ENCODE data around the gene C6orf132.

DNA sequence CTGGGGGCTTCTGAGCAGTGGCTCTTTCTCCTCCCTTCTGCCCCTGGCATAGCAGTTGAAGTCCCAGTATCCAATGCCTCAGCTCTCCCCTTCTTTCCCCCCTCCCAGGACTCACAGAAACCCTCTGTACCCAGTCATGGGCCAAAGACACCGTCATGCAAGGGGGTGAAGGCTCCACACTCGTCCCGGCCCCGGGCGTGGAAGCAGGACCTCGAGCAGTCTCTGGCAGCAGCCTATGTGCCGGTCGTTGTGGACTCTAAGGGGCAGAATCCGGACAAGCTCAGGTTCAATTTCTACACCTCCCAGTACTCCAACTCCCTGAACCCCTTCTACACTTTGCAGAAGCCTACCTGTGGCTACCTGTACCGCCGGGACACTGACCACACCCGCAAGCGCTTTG is 20.4 kb upstream of the C6orf132 start:
- TF ChIP-seq, protein P1, sequence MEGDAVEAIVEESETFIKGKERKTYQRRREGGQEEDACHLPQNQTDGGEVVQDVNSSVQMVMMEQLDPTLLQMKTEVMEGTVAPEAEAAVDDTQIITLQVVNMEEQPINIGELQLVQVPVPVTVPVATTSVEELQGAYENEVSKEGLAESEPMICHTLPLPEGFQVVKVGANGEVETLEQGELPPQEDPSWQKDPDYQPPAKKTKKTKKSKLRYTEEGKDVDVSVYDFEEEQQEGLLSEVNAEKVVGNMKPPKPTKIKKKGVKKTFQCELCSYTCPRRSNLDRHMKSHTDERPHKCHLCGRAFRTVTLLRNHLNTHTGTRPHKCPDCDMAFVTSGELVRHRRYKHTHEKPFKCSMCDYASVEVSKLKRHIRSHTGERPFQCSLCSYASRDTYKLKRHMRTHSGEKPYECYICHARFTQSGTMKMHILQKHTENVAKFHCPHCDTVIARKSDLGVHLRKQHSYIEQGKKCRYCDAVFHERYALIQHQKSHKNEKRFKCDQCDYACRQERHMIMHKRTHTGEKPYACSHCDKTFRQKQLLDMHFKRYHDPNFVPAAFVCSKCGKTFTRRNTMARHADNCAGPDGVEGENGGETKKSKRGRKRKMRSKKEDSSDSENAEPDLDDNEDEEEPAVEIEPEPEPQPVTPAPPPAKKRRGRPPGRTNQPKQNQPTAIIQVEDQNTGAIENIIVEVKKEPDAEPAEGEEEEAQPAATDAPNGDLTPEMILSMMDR (conservative IDR thresholded peaks at IDR 0.05; ENCODE audit: low read depth in 2 of 2), result no peak
- no peak for TF ChIP-seq EZH2 (IDR thresholded peaks at IDR 0.05; ENCODE audit: low read depth, unreplicated experiment)
- no peak for TF ChIP-seq EZH2phosphoT487 (IDR thresholded peaks at IDR 0.05; ENCODE audit: unreplicated experiment)
- TF ChIP-seq CREB1 (CRISPR knock-in tag; IDR thresholded peaks at IDR 0.05; ENCODE audit: low read depth), result no peak
- TF ChIP-seq, protein P2, sequence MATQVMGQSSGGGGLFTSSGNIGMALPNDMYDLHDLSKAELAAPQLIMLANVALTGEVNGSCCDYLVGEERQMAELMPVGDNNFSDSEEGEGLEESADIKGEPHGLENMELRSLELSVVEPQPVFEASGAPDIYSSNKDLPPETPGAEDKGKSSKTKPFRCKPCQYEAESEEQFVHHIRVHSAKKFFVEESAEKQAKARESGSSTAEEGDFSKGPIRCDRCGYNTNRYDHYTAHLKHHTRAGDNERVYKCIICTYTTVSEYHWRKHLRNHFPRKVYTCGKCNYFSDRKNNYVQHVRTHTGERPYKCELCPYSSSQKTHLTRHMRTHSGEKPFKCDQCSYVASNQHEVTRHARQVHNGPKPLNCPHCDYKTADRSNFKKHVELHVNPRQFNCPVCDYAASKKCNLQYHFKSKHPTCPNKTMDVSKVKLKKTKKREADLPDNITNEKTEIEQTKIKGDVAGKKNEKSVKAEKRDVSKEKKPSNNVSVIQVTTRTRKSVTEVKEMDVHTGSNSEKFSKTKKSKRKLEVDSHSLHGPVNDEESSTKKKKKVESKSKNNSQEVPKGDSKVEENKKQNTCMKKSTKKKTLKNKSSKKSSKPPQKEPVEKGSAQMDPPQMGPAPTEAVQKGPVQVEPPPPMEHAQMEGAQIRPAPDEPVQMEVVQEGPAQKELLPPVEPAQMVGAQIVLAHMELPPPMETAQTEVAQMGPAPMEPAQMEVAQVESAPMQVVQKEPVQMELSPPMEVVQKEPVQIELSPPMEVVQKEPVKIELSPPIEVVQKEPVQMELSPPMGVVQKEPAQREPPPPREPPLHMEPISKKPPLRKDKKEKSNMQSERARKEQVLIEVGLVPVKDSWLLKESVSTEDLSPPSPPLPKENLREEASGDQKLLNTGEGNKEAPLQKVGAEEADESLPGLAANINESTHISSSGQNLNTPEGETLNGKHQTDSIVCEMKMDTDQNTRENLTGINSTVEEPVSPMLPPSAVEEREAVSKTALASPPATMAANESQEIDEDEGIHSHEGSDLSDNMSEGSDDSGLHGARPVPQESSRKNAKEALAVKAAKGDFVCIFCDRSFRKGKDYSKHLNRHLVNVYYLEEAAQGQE (IDR thresholded peaks at IDR 0.05; ENCODE audit: unreplicated experiment), result no peak
- TF ChIP-seq POLR2AphosphoS5 (IDR thresholded peaks at IDR 0.05; ENCODE audit: low read depth), result no peak
- no peak for TF ChIP-seq NANOG (IDR thresholded peaks at IDR 0.05; ENCODE audit: borderline replicate concordance)
- TF ChIP-seq ZNF331 (CRISPR knock-in tag; IDR thresholded peaks at IDR 0.05; ENCODE audit: low read depth), result no peak
- TF ChIP-seq JUNB (IDR thresholded peaks at IDR 0.05; ENCODE audit: unreplicated experiment), result no peak
- no peak for TF ChIP-seq ZNF114 (CRISPR knock-in tag; IDR thresholded peaks at IDR 0.05)
- TF ChIP-seq, protein P3, sequence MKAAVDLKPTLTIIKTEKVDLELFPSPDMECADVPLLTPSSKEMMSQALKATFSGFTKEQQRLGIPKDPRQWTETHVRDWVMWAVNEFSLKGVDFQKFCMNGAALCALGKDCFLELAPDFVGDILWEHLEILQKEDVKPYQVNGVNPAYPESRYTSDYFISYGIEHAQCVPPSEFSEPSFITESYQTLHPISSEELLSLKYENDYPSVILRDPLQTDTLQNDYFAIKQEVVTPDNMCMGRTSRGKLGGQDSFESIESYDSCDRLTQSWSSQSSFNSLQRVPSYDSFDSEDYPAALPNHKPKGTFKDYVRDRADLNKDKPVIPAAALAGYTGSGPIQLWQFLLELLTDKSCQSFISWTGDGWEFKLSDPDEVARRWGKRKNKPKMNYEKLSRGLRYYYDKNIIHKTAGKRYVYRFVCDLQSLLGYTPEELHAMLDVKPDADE (IDR thresholded peaks at IDR 0.05), result no peak
- no peak for TF ChIP-seq STAT1 (IDR thresholded peaks at IDR 0.05; ENCODE audit: unreplicated experiment)
- TF ChIP-seq, protein P4, sequence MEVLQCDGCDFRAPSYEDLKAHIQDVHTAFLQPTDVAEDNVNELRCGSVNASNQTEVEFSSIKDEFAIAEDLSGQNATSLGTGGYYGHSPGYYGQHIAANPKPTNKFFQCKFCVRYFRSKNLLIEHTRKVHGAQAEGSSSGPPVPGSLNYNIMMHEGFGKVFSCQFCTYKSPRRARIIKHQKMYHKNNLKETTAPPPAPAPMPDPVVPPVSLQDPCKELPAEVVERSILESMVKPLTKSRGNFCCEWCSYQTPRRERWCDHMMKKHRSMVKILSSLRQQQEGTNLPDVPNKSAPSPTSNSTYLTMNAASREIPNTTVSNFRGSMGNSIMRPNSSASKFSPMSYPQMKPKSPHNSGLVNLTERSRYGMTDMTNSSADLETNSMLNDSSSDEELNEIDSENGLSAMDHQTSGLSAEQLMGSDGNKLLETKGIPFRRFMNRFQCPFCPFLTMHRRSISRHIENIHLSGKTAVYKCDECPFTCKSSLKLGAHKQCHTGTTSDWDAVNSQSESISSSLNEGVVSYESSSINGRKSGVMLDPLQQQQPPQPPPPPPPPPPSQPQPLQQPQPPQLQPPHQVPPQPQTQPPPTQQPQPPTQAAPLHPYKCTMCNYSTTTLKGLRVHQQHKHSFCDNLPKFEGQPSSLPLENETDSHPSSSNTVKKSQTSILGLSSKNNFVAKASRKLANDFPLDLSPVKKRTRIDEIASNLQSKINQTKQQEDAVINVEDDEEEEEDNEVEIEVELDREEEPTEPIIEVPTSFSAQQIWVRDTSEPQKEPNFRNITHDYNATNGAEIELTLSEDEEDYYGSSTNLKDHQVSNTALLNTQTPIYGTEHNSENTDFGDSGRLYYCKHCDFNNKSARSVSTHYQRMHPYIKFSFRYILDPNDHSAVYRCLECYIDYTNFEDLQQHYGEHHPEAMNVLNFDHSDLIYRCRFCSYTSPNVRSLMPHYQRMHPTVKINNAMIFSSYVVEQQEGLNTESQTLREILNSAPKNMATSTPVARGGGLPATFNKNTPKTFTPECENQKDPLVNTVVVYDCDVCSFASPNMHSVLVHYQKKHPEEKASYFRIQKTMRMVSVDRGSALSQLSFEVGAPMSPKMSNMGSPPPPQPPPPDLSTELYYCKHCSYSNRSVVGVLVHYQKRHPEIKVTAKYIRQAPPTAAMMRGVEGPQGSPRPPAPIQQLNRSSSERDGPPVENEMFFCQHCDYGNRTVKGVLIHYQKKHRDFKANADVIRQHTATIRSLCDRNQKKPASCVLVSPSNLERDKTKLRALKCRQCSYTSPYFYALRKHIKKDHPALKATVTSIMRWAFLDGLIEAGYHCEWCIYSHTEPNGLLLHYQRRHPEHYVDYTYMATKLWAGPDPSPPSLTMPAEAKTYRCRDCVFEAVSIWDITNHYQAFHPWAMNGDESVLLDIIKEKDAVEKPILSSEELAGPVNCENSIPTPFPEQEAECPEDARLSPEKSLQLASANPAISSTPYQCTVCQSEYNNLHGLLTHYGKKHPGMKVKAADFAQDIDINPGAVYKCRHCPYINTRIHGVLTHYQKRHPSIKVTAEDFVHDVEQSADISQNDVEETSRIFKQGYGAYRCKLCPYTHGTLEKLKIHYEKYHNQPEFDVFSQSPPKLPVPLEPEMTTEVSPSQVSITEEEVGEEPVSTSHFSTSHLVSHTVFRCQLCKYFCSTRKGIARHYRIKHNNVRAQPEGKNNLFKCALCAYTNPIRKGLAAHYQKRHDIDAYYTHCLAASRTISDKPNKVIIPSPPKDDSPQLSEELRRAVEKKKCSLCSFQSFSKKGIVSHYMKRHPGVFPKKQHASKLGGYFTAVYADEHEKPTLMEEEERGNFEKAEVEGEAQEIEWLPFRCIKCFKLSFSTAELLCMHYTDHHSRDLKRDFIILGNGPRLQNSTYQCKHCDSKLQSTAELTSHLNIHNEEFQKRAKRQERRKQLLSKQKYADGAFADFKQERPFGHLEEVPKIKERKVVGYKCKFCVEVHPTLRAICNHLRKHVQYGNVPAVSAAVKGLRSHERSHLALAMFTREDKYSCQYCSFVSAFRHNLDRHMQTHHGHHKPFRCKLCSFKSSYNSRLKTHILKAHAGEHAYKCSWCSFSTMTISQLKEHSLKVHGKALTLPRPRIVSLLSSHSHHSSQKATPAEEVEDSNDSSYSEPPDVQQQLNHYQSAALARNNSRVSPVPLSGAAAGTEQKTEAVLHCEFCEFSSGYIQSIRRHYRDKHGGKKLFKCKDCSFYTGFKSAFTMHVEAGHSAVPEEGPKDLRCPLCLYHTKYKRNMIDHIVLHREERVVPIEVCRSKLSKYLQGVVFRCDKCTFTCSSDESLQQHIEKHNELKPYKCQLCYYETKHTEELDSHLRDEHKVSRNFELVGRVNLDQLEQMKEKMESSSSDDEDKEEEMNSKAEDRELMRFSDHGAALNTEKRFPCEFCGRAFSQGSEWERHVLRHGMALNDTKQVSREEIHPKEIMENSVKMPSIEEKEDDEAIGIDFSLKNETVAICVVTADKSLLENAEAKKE (CRISPR knock-in tag; IDR thresholded peaks at IDR 0.05), result no peak
